ENCODE data around the gene ZMYND10. TPM values are rescaled to one million over a fixed set of nuclear protein-coding genes. Genes with fewer than 3 reads are reported as not detected.

The ZMYND10 gene
- total RNA-seq, 1 donor from 2014 or later, result 0.39 TPM

- H3K36me3 ChIP-seq (ENCODE audit: insufficient read depth, low read length), result no peaks in the 10 kb centered on the region
- H3K9ac ChIP-seq (ENCODE audit: low read length), result peak overlapping the region; percentile 78
- H3K4me3 Mint-ChIP-seq (ENCODE audit: unreplicated experiment), result peak overlapping the region; percentile 96
- H3K4me2 ChIP-seq (ENCODE audit: low read length), result peak overlapping the region; percentile 91
- H2AFZ ChIP-seq (ENCODE audit: low read depth, low read length), result peak overlapping the region; percentile 89
- H4K20me1 ChIP-seq (ENCODE audit: insufficient read depth, low read length), result no peaks in the 10 kb centered on the region
- H3K4me3 ChIP-seq (ENCODE audit: insufficient read depth, low read depth, low read length), result peak overlapping the region; percentile 61
- H3K27me3 ChIP-seq (ENCODE audit: insufficient read depth, low read length), result no peaks in the 10 kb centered on the region
- peaks cover 7% of the 10 kb centered on the region for H3K79me2 ChIP-seq (ENCODE audit: insufficient read depth, low read length)
- peak overlapping the region; percentile 41 for H3K27ac Mint-ChIP-seq (ENCODE audit: unreplicated experiment)
- H3K4me1 ChIP-seq (ENCODE audit: insufficient read depth, low read length), result peaks cover 17% of the 10 kb centered on the region
- H3K9me3 ChIP-seq (ENCODE audit: insufficient read depth, low read depth, low read length), result no peaks in the 10 kb centered on the region
- H3K27ac ChIP-seq (ENCODE audit: low read depth, low read length), result peak overlapping the region; percentile 70
- TF ChIP-seq EZH2 (IDR thresholded peaks at IDR 0.05; ENCODE audit: insufficient read depth, low read length), result no peak
- no peak for TF ChIP-seq CTCF (IDR thresholded peaks at IDR 0.05; ENCODE audit: insufficient read depth, low read depth, low read length)
- no peaks in the 10 kb centered on the region for H3K27me3 Mint-ChIP-seq (ENCODE audit: low read depth, unreplicated experiment)
- peak; percentile 47 for DNase-seq (ENCODE audit: low read depth)
- no peak for FAIRE-seq
- H3K36me3 Mint-ChIP-seq (ENCODE audit: low read depth, unreplicated experiment), result no peaks in the 10 kb centered on the region
- peaks cover 11% of the 10 kb centered on the region for H3K4me1 Mint-ChIP-seq (ENCODE audit: low read depth, unreplicated experiment)
- H3K9me3 Mint-ChIP-seq (ENCODE audit: unreplicated experiment), result no peaks in the 10 kb centered on the region
Measured at GRCh38 chr3:50299929-50300680, 45.4 kb downstream of the ZMYND10 start.

GRCh38 chr3:50299638-50299928, 45.9 kb downstream of the ZMYND10 start:
- peaks cover 17% of the 10 kb centered on the region for H3K4me1 ChIP-seq (ENCODE audit: insufficient read depth, low read length)
- H3K9me3 Mint-ChIP-seq (ENCODE audit: unreplicated experiment), result no peaks in the 10 kb centered on the region
- peak overlapping the region; percentile 78 for H3K9ac ChIP-seq (ENCODE audit: low read length)
- H3K27ac ChIP-seq (ENCODE audit: low read depth, low read length), result peak overlapping the region; percentile 70
- peak; percentile 37 for FAIRE-seq
- peaks cover 7% of the 10 kb centered on the region for H3K79me2 ChIP-seq (ENCODE audit: insufficient read depth, low read length)
- TF ChIP-seq EZH2 (IDR thresholded peaks at IDR 0.05; ENCODE audit: insufficient read depth, low read length) (no peak), CTCF (IDR thresholded peaks at IDR 0.05; ENCODE audit: insufficient read depth, low read depth, low read length) (no peak)
- H2AFZ ChIP-seq (ENCODE audit: low read depth, low read length), result peak overlapping the region; percentile 89
- H3K4me3 ChIP-seq (ENCODE audit: insufficient read depth, low read depth, low read length), result peak overlapping the region; percentile 61
- H3K27me3 ChIP-seq (ENCODE audit: insufficient read depth, low read length), result no peaks in the 10 kb centered on the region
- DNase-seq (ENCODE audit: low read depth), result no peak
- peak overlapping the region; percentile 89 for H3K27ac Mint-ChIP-seq (ENCODE audit: unreplicated experiment)
- no peaks in the 10 kb centered on the region for H3K27me3 Mint-ChIP-seq (ENCODE audit: low read depth, unreplicated experiment)
- no peaks in the 10 kb centered on the region for H3K36me3 ChIP-seq (ENCODE audit: insufficient read depth, low read length)
- H3K4me3 Mint-ChIP-seq (ENCODE audit: unreplicated experiment), result peak overlapping the region; percentile 96
- peaks cover 8% of the 10 kb centered on the region for H3K4me1 Mint-ChIP-seq (ENCODE audit: low read depth, unreplicated experiment)
- no peaks in the 10 kb centered on the region for H3K9me3 ChIP-seq (ENCODE audit: insufficient read depth, low read depth, low read length)
- H3K4me2 ChIP-seq (ENCODE audit: low read length), result peak overlapping the region; percentile 91
- H3K36me3 Mint-ChIP-seq (ENCODE audit: low read depth, unreplicated experiment), result no peaks in the 10 kb centered on the region
- no peaks in the 10 kb centered on the region for H4K20me1 ChIP-seq (ENCODE audit: insufficient read depth, low read length)

Measured in astrocyte (in vitro differentiated cells and primary cell).